ENCODE data around the gene CCSAP. TPM values are rescaled to one million over a fixed set of nuclear protein-coding genes. Genes with fewer than 3 reads are reported as not detected.
A peak's percentile ranks its signal among the peaks of the same experiment; 100 is the strongest.
"Not testable (repeated sequence)": the region's sequence is repeated elsewhere in the genome, so short reads cannot be mapped to it uniquely, and the experiment has no call there.

Gene CCSAP
- polyA plus RNA-seq, 4 donors, result 8.9 to 11.9 (median 10.1) TPM

DNA sequence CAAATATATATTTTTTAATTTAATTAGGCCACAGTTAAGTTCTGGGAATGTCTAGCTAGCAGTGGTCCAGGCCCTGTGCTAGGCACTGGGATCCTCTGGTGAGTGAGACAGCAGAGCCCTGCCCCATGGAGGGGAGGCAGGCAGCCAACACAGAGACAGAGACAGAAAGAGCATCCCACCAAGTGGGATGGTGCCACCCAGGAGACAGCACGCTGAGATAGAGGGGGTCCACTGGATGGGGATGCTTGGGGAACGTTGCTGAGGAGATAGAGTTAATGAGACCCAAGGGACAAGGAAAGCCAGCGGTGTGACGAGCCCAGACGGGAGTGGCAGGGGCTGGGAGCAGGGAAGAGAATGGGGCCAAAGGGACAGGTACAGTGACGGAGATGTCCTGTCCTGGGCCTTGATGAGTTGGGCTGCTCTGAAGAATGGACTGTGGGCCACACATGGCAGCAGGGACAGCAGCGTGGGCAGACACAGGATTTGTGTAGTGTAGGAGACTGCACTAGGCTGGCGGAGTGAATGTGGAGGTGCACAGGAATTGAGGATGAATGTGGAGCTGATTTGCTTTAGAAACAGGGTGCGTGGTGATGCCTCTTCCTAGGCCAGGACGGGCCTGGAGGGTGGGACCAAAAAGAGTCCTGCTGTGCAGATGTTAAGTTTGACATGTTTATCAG lies 49.2 kb downstream of the CCSAP start:
- DNase-seq (ENCODE audit: low read depth in 4 of 4, low spot score in 3 of 4), result no peak

DNA sequence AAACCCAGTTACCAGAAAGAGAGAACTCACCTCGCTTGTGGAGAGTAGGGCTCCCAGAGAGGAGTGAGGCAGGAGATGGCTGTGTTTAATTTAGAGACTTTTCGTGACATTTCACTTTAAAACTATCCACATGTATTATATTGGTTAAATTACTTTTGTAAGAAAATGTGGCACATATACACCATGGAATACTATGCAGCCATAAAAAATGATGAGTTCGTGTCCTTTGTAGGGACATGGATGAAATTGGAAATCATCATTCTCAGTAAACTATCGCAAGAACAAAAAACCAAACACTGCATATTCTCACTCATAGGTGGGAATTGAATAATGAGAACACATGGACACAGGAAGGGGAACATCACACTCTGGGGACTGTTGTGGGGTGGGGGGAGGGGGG lies 51.2 kb downstream of the CCSAP start:
- DNase-seq (ENCODE audit: low read depth in 4 of 4, low spot score in 3 of 4), result not testable (repeated sequence)

DNA sequence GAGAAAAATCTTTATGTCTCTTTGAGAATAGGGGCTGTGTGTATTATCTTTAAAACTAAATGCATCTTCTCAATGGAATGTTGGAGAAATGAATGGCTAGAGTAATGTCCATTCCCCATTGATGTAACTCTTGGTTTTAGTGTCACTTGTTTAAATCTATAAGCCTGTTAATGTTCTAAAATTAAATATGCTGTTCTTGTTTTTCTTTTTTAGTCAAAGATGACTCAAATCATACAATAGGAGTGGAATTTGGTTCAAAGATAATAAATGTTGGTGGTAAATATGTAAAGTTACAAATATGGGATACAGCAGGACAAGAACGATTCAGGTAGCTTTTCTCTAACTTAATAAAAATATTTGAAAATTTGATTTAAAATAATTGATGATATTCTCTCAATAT lies 54.3 kb downstream of the CCSAP start:
- DNase-seq (ENCODE audit: low read depth in 4 of 4, low spot score in 3 of 4), result no peak

DNA sequence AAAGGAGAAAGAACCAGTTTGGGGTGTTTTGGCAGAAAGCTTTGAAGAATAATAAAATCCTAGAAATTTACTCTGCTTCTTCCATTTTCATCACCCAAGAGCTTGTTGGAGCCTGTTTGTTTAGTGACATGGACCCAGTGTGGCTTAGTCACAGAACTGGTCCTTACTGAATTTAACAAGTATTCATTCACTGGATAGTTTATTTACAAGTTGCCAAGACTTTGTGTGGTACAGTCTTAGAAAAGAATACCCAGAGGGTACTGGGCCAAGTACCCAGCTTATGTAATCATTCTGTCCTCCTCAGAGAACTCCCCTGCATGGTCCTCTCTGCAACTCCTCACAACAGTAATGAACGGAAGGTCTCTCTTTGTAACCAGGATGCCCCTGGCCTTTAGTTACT lies 55.6 kb downstream of the CCSAP start:
- DNase-seq (ENCODE audit: low read depth in 4 of 4, low spot score in 3 of 4), result no peak

DNA sequence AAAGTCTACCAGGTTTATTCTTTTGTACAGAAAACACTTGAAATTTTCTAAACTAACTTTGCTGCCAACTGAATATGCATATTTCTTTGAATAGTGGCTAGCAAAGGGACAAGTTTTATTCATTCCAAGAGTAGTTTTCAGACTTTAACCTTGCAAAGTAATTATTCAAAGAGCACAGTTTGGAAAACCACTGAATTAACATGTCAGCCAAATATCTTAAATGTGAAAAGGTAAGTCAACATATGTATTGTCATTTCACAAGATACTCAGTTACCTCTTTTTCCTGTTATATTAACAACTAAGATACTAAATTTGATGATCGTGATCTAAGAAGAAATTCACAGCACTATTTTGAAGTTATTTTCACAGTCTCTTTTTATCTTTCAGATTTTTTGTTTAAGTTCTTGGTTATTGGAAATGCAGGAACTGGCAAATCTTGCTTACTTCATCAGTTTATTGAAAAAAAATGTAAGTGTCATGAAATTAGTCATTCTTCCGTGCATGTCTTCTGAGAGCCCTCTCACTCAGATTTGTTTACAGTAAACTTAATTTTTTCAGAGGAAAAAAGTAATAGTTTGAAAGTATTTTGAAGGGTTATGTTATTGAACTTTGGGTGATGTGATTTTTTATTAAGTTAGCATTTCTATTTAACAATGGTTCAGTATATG lies 56.6 kb downstream of the CCSAP start:
- DNase-seq (ENCODE audit: low read depth in 4 of 4, low spot score in 3 of 4), result no peak

DNA sequence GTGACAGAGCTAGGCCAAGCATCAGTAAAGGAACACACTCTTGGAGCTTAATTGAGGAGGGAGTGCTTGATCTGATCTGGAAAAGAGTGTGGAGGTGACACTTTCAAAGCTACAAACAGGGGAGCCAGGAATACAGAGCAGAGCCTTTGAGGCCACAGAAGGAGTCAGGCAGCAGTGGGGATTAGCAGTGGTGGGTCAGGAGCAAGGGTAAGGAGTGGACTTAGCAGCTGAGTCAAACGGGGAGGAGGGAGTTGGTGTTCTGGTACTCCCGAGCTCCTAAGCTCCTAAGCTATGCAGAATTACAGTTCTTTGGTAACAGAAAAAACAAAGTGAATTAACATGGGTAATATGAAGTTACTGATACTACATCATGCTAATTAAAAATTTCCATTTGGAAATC lies 57.4 kb downstream of the CCSAP start:
- no peak for DNase-seq (ENCODE audit: low read depth in 4 of 4, low spot score in 3 of 4)

DNA sequence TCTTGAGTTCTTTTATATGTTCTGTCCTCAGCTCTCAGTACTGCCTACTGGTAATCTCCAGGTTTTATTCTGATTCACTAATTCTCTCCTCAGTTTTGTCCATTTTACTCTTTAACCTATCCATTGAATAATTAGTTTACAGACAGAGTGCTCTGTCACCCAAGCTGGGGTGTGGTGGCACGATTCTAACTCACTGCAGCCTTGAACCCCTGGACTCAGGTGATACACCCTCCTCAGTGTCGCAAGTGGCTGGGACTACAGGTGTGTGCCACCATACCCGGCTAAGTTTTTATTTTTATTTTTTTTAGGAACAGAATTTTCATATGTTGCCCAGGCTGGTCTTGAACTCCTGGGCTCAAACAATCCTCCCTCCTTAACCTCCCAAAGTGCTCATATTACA lies 58.0 kb downstream of the CCSAP start:
- DNase-seq (ENCODE audit: low read depth in 4 of 4, low spot score in 3 of 4), result no peak

DNA sequence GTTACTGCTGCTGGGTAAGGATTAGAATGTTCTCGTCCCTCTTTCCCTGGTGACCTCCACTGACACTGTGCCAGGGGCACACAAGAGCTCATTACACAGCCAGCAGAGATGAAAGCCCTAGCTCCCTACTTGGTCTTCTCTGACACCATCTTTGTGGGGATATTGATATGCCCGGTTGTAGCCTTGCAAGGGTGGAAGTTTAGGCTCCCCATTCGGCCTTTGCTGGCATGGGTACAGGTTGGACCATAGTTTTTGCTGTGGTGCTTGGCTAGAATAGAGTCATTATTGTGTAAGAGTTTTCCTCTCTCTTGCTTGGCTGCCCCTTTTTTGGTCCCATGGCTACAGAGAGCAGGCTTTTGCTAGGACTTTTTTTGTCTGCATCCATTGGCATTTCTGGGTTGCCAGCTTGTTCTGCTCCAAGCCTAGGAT lies 59.6 kb downstream of the CCSAP start:
- no peak for DNase-seq (ENCODE audit: low read depth in 4 of 4, low spot score in 3 of 4)

DNA sequence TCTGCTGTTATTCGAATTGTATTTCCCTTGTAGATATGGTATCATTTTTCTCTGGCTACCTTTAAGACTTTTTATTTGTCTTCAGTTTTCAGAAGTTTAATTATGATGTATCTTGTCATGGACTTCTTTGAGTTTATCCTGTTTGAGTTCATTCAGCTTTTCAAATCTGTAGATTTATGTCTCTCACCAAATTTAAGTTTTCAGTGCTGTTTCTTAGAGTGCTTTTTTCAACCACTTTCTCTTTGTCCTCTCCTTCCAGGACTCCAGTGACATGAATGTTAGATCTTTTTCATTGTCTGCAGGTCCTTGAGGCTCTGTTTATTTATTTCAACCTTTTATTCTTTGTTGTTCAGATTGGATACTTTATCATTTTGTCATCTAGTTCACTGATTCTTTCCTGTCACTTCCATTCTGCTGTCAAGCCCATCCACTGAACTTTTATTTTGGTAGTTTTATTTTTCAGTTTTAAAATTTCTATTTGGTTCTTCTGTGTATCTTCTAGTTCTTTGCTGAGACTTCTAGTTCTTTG lies 60.5 kb downstream of the CCSAP start:
- no peak for DNase-seq (ENCODE audit: low read depth in 4 of 4, low spot score in 3 of 4)

DNA sequence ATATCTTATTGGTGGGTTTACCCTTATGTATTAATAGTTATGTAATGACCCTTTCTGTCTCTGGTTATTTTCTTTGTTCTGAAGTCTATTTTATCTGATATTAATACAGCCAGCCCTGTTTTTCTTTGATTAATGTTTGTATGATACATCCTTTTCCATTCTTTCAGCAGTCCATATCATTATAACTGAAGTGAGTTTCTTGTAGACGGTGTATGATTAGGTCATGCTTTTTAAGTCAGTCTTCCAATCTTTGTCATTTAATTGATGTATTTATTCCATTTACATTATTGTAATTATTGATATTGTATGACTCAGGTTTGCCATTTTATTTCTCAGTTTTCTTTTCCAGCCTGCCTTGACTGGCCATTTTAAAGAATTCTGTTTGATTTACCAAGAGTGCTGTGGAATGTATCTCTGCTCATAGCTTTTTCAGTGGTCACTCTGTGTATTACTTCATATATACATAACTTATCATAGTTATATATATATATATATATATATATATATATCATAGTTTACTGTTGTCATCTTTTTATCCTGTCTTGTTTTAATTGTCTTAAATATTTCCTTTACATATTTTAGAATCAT lies 61.4 kb downstream of the CCSAP start:
- no peak for DNase-seq (ENCODE audit: low read depth in 4 of 4, low spot score in 3 of 4)

DNA sequence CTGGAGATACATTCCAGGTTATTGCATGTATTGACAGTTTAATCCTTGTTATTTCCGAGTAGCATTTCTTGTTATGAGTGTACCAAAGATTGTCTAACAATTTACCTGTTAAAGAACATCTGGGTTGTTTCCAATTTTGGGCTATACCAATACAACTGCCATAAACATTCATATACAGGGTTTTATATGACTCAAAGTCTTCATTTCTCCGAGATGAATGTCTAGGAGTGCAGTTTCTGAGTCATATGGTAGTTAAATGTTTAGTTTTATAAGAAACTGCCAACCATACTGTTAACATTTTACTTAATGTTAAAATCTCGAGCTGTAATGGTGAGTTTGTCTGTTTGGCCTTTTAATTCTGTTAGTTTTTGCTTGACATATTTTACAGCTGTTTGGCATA lies 61.9 kb downstream of the CCSAP start:
- DNase-seq (ENCODE audit: low read depth in 4 of 4, low spot score in 3 of 4), result no peak

DNA sequence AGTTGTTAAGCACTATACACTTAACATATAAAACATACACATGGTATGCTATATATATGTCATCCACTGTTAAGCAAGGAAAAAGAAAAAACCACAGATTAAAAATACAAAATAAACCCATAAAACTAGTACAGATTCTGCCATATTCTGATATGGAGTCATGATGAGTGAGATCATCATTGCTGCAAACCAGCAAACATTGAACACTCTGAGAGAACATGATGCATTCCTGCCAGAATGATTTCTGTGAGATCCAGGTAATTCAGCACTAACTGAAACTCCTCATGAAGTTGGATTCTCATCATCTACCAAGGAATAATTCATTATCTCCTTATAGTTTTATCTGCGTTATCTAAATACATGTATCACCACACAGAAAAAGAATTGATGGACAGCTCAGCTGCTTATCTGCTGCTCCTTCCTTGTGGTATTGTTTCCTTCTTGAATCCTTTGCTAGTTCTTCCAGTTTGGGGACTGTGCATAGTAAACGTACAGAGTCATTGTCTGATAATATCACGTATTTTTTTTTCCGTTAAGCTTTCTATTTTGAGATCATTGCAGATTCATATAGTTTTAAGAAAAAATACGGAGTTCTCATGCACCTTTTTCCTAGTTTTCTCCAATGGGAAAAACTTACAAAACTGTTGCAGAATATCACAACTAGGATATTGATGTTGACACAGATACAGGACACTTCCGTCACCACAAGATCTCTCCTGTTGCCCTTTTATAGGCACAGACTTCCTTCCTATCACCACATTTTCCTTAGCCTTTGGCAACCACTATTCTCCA lies 62.6 kb downstream of the CCSAP start:
- DNase-seq (ENCODE audit: low read depth in 4 of 4, low spot score in 3 of 4), result no peak

DNA sequence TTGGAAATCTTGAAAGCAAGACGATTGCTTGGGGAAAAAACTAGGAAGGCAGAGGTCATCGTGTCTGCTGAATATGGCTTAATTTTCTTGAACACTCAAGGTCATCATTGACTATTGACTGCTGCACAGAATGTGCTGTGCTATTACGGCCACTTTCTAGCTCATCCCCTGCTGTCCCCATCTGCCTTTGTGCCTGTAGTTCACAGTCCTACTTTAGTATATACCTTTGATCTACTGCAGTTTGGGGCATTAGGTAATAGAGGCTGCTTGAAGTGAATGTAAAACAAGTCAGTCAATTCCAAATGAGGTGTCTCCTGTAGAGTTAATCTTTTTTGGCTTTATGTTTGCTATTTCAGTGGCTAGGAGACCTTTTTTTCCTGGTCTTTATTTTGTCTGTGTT lies 63.6 kb downstream of the CCSAP start:
- DNase-seq (ENCODE audit: low read depth in 4 of 4, low spot score in 3 of 4), result no peak

DNA sequence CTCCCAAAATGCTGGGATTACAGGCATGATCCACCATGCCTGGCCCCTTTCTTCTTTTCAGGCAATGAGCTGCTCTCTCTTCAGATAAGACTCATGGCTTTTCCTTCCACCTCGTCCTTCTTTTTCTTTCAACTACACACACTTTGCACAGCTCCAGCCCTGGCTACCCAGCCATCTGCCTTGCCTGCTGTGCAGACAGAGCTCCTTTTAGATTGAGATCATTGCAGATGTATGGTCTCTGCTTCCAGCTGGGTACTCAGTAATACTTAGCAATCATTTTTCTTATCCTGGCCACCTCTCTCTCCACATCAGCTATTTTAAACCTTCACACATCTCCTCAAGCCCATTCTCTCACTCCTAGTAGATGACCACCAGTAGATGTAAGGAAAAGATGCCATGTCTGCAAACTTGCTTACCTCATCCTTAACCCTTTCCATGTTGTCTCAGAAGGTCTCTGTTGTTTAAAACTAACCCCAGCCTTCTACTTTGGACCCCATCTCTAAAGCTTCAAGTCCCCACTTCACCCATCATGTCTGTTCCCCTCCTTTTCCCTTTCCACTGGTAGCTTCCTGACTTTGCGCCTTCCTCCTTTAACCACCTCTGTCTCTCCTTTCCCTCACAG lies 64.6 kb downstream of the CCSAP start:
- DNase-seq (ENCODE audit: low read depth in 4 of 4, low spot score in 3 of 4), result no peak

DNA sequence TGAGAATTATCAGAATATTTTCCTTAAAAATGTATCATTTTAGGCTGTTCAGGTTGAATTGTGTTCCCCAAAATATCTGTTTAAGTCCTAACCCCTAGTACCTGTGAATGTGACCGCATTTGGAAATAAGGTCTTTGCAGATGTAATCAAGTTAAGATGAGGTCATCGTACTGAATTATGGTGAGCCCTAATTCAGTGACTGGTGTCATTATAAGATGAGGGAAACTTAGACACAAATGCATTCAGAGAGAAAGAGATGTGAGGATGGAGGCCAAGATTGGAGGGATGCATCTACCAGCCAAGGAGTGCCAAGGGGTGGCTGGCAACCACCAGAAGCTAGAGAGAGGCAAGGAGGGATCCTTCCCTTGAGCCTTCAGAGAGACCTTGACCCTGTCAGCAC lies 67.8 kb downstream of the CCSAP start:
- DNase-seq (ENCODE audit: low read depth in 4 of 4, low spot score in 3 of 4), result no peak

DNA sequence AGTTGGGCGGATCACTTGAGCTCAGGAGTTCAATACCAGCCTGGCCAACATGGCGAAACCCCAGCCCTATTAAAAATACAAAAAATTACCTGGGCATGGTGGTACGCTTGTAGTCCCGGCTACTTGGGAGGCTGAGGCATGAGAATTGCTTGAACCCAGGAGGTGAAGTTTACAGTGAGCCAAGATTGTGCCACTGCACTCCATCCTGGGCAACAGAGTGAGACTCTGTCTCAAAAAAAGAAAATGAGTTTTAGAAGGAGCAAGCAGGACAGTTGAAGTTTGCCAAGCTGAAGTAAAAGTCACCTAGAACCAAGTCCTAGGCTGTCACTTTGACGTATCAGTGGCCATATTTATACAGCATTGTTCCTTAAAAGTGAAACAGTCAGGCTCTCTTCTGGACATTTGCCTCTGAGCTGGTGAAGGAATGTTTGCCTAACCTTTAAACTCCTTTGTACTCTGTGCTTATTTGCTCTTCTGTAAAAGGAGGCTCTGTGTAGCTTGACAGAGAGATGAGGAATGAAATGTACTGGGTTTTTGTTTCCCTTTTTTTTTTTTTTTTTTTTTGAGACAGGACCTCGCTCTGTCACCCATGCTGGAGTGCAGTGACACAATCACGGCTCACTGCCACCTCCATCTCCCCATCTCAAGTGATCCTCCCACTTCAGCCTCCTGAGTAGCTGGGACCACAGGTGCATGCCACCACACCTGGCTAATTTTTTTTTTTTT lies 69.2 kb downstream of the CCSAP start:
- DNase-seq (ENCODE audit: low read depth in 4 of 4, low spot score in 3 of 4), result no peak

DNA sequence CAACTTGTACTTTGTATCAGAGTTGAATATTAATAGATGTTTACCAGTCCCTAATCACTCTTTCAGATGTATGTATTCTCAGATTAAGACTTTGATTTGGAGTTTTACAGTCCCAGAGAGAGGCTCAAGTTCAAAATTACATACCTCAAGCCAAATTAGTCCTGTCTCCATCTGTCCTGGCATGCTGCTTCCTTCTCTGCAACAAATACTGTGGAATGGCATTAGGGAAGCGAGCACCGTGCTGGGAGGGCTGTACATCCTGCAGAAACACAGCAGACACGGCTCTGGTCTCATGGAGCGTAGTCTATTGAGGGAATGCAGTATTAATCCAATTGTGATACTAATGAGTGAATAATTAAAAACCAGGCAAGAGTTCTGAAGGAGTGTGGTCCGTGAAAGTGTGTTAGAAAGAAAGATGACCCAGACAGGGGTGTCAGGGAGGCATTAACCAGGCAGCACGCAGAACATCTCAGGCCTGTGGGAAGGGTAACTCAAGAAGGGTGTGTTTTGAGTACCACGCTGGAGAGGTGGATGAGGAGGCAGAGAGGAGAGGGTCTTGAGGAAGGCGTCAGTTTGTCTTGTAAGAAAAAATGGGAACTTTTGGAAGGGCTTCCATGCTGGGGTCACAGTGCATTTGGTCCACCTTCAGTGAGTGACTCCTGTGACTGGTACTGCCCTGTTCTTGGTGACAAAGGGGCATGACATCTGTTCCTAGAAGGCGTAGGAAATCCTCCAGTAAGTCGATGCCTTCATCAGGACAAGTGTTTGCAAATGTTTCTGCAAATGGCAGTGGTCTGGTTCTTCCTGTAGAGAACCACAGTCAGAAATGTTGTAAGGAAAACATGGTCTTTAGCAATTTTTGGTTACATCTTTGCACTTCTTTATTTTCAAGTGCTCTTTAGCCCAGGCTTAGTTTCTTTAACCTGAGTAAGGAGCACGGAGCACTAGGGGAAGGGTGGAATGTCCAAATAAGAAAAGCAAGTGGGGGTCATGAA lies 70.4 kb downstream of the CCSAP start:
- no peak for DNase-seq (ENCODE audit: low read depth in 4 of 4, low spot score in 3 of 4)

DNA sequence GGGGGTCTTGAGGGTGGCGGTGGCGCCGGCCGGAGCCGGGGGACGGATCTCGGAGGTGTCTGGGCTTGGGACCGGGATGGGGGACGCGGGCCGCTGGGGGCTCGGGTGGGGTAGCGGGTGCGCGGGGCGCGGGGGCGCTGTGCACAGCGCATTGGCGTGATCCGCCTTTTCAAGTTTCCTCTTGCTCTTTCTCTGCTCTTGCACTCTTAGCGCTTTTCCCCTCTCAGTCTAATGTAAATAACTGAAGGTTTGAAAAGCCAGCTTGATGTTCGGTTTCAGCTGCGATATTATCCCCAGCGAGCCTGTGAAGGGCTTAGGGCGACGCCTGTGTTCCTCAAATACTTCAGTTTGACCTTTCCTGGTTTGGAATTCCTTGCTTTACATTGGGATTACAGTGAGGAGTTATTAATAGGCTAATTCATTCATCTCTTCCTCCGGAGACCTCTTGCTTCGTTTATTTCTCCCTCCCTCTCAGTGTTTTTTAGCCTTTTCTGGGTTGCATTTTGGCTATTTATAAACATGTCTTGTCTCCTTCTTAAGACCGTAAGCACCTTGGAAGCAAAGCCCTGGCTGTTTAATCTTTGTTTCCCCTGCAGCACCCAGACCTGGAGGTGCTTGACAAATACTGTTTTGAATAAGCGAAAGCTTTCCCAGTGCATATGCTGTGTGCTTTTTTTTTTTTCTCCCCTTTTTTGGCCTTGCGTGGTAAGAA lies 71.2 kb downstream of the CCSAP start:
- DNase-seq (ENCODE audit: low read depth in 4 of 4, low spot score in 3 of 4), result peak in 1 of 4 donors; percentile 23
